Prostate gland (tissue), 2 donors: Measurements from ENCODE around the gene TACC2. TPM values are rescaled to one million over a fixed set of nuclear protein-coding genes. Genes with fewer than 3 reads are reported as not detected.

Source experiments
- DNase-seq: peaks from one replicate; pipeline ENCODE4 v3.0.0-alpha.2; 2019; ENCODE audit warnings: low spot score
- H3K27ac ChIP-seq, 2 donors: fragments of 200-600 bp; sonication (generic); 2 replicates each; pipeline ENCODE4 v1.5.1; 2017 to 2019
- H3K27me3 ChIP-seq: fragments of 200-600 bp; sonication (generic); replicated peaks from 2 replicates; pipeline ENCODE4 v1.5.1; 2019; ENCODE audit not compliant: insufficient read depth
- H3K36me3 ChIP-seq, 2 donors: fragments of 200-600 bp; sonication (generic); 1 replicate in 1 of 2; 2 replicates in 1 of 2; pipeline versions ENCODE4 v1.5.1 to v1.8.1; 2017 to 2019
- H3K4me1 ChIP-seq: fragments of 200-600 bp; sonication (generic); replicated peaks from 2 replicates; pipeline ENCODE4 v1.5.1; 2019
- H3K4me3 ChIP-seq, 2 donors: fragments of 200-600 bp; sonication (generic); 2 replicates each; pipeline ENCODE4 v1.5.1; 2017 to 2019
- H3K9me3 ChIP-seq: fragments of 200-600 bp; sonication (generic); 2 replicates; pipeline ENCODE4 v1.5.1; 2017
- POLR2A ChIP-seq: fragments of 450-650 bp; IDR thresholded peaks from one replicate; pipeline ENCODE4 v1.6.1; 2016; ENCODE audit warnings: antibody characterized with exemption, mild to moderate bottlenecking
- POLR2AphosphoS5 ChIP-seq: sonication (generic); formaldehyde crosslinking; IDR thresholded peaks from one replicate; pipeline ENCODE4 v1.6.1; 2017; ENCODE audit warnings: antibody characterized with exemption
- WGBS: methylation state at CpG from one replicate; pipeline ENCODE4 v1.1.5; 2018; 5-methylcytosine and 5-hydroxymethylcytosine counted together
- intact Hi-C: fragments of 100-400 bp; cut with DNase I; formaldehyde crosslinking; loops from one replicate; pipeline ENCODE4 v1.14.2; 2022
- total RNA-seq, 2 donors: library from RNA; depleted of rRNA; stranded (reverse); fragments of >200 nt; gene quantifications; one replicate each; pipeline ENCODE4 v1.1.0, GENCODE V29; 2016
- TF ChIP-seq, protein P1 (sequence below), 4 experiments: fragments of 200-600 bp in 2 of 4; fragments of 450-650 bp in 2 of 4; sonication (generic) in 2 of 4; IDR thresholded peaks; 1 replicate in 3 of 4; 2 replicates in 1 of 4; pipeline ENCODE4 v1.5.1; 2016 to 2019; ENCODE audit warnings: antibody characterized with exemption in 4 of 4, mild to moderate bottlenecking in 2 of 4, moderate library complexity in 2 of 4

TACC2 gene
- total RNA-seq, 2 donors from 2014 or later = 101 to 140 TPM

GRCh38 chr10:122253605-122254004 lies 264.6 kb downstream of the TACC2 start:
- Histone ChIP-seq H3K4me1 (no peaks in the 10 kb centered on the region), H3K36me3 (no peaks in the 10 kb centered on the region), H3K27me3 (no peaks in the 10 kb centered on the region), H3K9me3 (no peaks in the 10 kb centered on the region), H3K4me3 (no peak overlapping the region), H3K27ac (no peak overlapping the region)
- WGBS = 100% methylated on average over 2 of the region's 2 CpGs
- TF ChIP-seq POLR2A = no peak
- TF ChIP-seq, protein P1, sequence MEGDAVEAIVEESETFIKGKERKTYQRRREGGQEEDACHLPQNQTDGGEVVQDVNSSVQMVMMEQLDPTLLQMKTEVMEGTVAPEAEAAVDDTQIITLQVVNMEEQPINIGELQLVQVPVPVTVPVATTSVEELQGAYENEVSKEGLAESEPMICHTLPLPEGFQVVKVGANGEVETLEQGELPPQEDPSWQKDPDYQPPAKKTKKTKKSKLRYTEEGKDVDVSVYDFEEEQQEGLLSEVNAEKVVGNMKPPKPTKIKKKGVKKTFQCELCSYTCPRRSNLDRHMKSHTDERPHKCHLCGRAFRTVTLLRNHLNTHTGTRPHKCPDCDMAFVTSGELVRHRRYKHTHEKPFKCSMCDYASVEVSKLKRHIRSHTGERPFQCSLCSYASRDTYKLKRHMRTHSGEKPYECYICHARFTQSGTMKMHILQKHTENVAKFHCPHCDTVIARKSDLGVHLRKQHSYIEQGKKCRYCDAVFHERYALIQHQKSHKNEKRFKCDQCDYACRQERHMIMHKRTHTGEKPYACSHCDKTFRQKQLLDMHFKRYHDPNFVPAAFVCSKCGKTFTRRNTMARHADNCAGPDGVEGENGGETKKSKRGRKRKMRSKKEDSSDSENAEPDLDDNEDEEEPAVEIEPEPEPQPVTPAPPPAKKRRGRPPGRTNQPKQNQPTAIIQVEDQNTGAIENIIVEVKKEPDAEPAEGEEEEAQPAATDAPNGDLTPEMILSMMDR (IDR thresholded peaks at IDR 0.05) = no peak
- TF ChIP-seq POLR2AphosphoS5 = no peak
- intact Hi-C loops = no loop called here
- no peak for DNase-seq

DNA sequence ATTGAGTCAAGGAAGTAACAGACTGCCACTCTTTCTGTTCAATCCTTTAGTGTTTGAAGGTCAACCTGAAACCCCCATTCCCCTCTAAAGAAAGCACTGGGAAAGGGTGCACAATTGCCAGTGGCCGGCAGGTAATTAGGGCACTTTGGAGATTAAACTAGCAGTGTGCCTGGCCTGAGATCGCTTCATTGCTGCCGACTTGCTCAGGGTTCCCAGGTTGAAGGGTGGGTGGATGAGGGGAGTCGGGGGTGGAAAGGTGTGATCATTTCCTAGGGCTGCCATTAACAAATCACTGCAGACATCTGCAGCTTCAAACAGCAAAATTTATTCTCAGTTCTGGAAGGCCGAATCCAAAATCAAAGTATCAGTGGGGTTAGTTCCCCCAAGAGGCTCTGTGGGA lies 265.9 kb downstream of the TACC2 start:
- Histone ChIP-seq H3K36me3 (no peaks in the 10 kb centered on the region), H3K4me3 (no peak overlapping the region), H3K27ac (no peak overlapping the region), H3K9me3 (no peaks in the 10 kb centered on the region), H3K4me1 (no peaks in the 10 kb centered on the region), H3K27me3 (no peaks in the 10 kb centered on the region)
- TF ChIP-seq POLR2AphosphoS5 = no peak
- no peak for TF ChIP-seq POLR2A
- intact Hi-C loops = no loop called here
- DNase-seq = no peak
- 75% methylated on average over 5 of the region's 5 CpGs for WGBS

DNA sequence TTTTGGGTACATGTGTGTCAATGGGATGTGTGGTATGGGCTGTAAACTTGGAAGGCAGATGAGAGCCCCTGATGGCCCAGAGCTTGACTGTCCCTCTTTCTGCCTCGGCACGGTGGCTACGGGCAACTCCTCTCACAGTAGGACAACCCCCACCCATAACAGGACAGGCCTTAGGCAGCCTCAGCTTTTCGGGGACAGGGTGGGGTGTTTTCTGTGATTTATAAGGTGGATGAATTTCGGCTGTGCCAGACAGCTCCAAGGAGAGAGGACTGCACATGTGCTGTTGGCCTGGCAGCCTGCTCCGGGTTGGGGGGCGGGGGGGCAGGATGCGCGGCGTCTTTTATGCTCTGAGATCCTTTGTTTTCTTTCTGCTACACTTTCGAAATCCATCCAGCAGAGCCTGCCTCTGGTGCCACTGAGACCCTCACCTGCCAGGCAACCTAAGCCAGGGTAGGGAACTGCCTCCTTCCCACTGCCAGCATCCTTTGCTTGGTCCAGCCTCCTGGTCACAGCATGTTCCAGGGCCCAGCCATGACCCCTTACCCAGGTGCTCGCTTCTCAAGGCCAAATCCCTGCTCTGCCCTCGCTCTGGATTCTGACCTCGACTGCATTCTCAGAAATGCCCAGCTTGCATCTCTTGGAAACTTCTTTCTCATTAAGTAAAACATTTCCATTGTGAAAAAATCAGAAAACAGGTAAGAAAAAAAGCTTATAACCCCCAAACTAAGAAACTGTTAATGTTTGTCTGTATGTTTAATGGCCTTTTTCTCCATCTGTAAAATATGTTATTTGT lies 266.7 kb downstream of the TACC2 start:
- no peaks in the 10 kb centered on the region for H3K36me3 ChIP-seq
- no peak for DNase-seq
- H3K27ac ChIP-seq = no peak overlapping the region
- H3K4me3 ChIP-seq = no peak overlapping the region
- no peak for TF ChIP-seq POLR2A
- TF ChIP-seq POLR2AphosphoS5 = no peak
- no peaks in the 10 kb centered on the region for H3K4me1 ChIP-seq
- intact Hi-C loops = no loop called here
- 62% methylated on average over 14 of the region's 14 CpGs for WGBS
- H3K27me3 ChIP-seq = no peaks in the 10 kb centered on the region
- no peaks in the 10 kb centered on the region for H3K9me3 ChIP-seq

- DNase-seq = no peak
- no peak overlapping the region for H3K27ac ChIP-seq
- H3K36me3 ChIP-seq = no peaks in the 10 kb centered on the region
- no peaks in the 10 kb centered on the region for H3K27me3 ChIP-seq
- H3K4me3 ChIP-seq = no peak overlapping the region
- 83% methylated on average over 3 of the region's 3 CpGs for WGBS
- H3K9me3 ChIP-seq = no peaks in the 10 kb centered on the region
- intact Hi-C loops = no loop called here
- TF ChIP-seq POLR2AphosphoS5 (no peak), POLR2A (no peak)
- TF ChIP-seq, protein P1 (IDR thresholded peaks at IDR 0.05) = no peak
- no peaks in the 10 kb centered on the region for H3K4me1 ChIP-seq
Observed at GRCh38 chr10:122257041-122257440, 268.1 kb downstream of the TACC2 start.

GRCh38 chr10:122258136-122259074 lies 269.4 kb downstream of the TACC2 start:
- no peak for TF ChIP-seq POLR2AphosphoS5
- TF ChIP-seq, protein P1 (IDR thresholded peaks at IDR 0.05) = no peak
- no peak for TF ChIP-seq POLR2A
- H3K27ac ChIP-seq = no peak overlapping the region
- no peak for DNase-seq
- H3K27me3 ChIP-seq = no peaks in the 10 kb centered on the region
- no peaks in the 10 kb centered on the region for H3K36me3 ChIP-seq
- H3K9me3 ChIP-seq = no peaks in the 10 kb centered on the region
- no peaks in the 10 kb centered on the region for H3K4me1 ChIP-seq
- 69% methylated on average over 25 of the region's 25 CpGs for WGBS
- intact Hi-C loops = no loop called here
- no peak overlapping the region for H3K4me3 ChIP-seq
